Measurements from ENCODE around the gene AADAT.
"Not testable (repeated sequence)": the region's sequence is repeated elsewhere in the genome, so short reads cannot be mapped to it uniquely, and the experiment has no call there.

AADAT gene

GRCh38 chr4:170088716-170089115 lies 1.0 kb downstream of the AADAT start:
- DNase-seq: no peak

GRCh38 chr4:170087163-170087700 lies 2.5 kb downstream of the AADAT start:
- DNase-seq: no peak

GRCh38 chr4:170083541-170083940 lies 6.2 kb downstream of the AADAT start:
- peak; percentile 30 for DNase-seq

- no peak for DNase-seq
Observed at GRCh38 chr4:170080496-170080895, 9.3 kb downstream of the AADAT start.

GRCh38 chr4:170079981-170080380 lies 9.8 kb downstream of the AADAT start:
- no peak for DNase-seq

- no peak for DNase-seq
Observed at GRCh38 chr4:170071196-170071595, 18.6 kb downstream of the AADAT start.

GRCh38 chr4:170068438-170069128 lies 21.2 kb downstream of the AADAT start:
- no peak for DNase-seq

- no peak for DNase-seq
Observed at GRCh38 chr4:170059421-170059820, 30.3 kb downstream of the AADAT start.

- no peak for DNase-seq
Observed at GRCh38 chr4:170058826-170059225, 30.9 kb downstream of the AADAT start.

- no peak for DNase-seq
Observed at GRCh38 chr4:170057866-170058265, 31.9 kb downstream of the AADAT start.

GRCh38 chr4:170052919-170053318 lies 36.8 kb downstream of the AADAT start:
- DNase-seq: no peak

- DNase-seq: no peak
Observed at GRCh38 chr4:170051402-170051801, 38.4 kb downstream of the AADAT start.

- DNase-seq: no peak
Observed at GRCh38 chr4:170049766-170050165, 40.0 kb downstream of the AADAT start.

- peak; percentile 7 for DNase-seq
Observed at GRCh38 chr4:170047771-170048354, 41.9 kb downstream of the AADAT start.

- not testable (repeated sequence) for DNase-seq
Observed at GRCh38 chr4:170046156-170046555, 43.6 kb downstream of the AADAT start.

- DNase-seq: no peak
Observed at GRCh38 chr4:170040031-170040680, 49.6 kb downstream of the AADAT start.

- DNase-seq: no peak
Observed at GRCh38 chr4:170038769-170039168, 51.0 kb downstream of the AADAT start.

- DNase-seq: no peak
Observed at GRCh38 chr4:170038232-170038631, 51.5 kb downstream of the AADAT start.

- no peak for DNase-seq
Observed at GRCh38 chr4:170037481-170037880, 52.3 kb downstream of the AADAT start.

GRCh38 chr4:170035845-170036244 lies 53.9 kb downstream of the AADAT start:
- DNase-seq: no peak

GRCh38 chr4:170035231-170035630 lies 54.5 kb downstream of the AADAT start:
- no peak for DNase-seq

GRCh38 chr4:170033999-170034398 lies 55.8 kb downstream of the AADAT start:
- no peak for DNase-seq

GRCh38 chr4:170030121-170030520 lies 59.6 kb downstream of the AADAT start:
- DNase-seq: no peak

- peak; percentile 85 for DNase-seq
Observed at GRCh38 chr4:170027181-170027829, 62.5 kb downstream of the AADAT start.

All from GF-D8 (cell line).